SK-N-SH treated with all-trans-retinoic acid at 6 μM for 48 hours (cell line): ENCODE measurements around the gene RFFL.
"Not testable (repeated sequence)": the region's sequence is repeated elsewhere in the genome, so short reads cannot be mapped to it uniquely, and the experiment has no call there.

Source experiments
- ARNTL ChIP-seq: fragments of 450-650 bp; formaldehyde crosslinking; IDR thresholded peaks from 2 replicates; pipeline ENCODE4 v1.5.0; 2020; ENCODE audit warnings: low read depth, mild to moderate bottlenecking, moderate library complexity, borderline replicate concordance
- BACH2 ChIP-seq: fragments of 250-450 bp; sonication (Bioruptor Pico); IDR thresholded peaks from 2 replicates; pipeline ENCODE4 v1.9.0; 2021; ENCODE audit warnings: mild to moderate bottlenecking, borderline replicate concordance
- GLIS3 ChIP-seq: fragments of 250-450 bp; sonication (Bioruptor Pico); IDR thresholded peaks from 2 replicates; pipeline ENCODE4 v1.5.0; 2020; ENCODE audit warnings: mild to moderate bottlenecking, moderate library complexity
- ISL1 ChIP-seq: fragments of 250-450 bp; sonication (Bioruptor Pico); IDR thresholded peaks from 2 replicates; pipeline ENCODE4 v2.1.2; 2022; ENCODE audit warnings: mild to moderate bottlenecking, moderate library complexity
- PATZ1 ChIP-seq: fragments of 250-450 bp; sonication (Bioruptor Pico); IDR thresholded peaks from 2 replicates; pipeline ENCODE4 v1.8.0; 2020; ENCODE audit warnings: mild to moderate bottlenecking, moderate library complexity, borderline replicate concordance
- SNAI2 ChIP-seq: fragments of 250-450 bp; sonication (Bioruptor Pico); IDR thresholded peaks from 2 replicates; pipeline ENCODE4 v1.5.0; 2020; ENCODE audit warnings: mild to moderate bottlenecking, moderate library complexity
- ZC3H10 ChIP-seq: fragments of 250-450 bp; sonication (Bioruptor Pico); IDR thresholded peaks from 2 replicates; pipeline ENCODE4 v1.5.1; 2021; ENCODE audit warnings: mild to moderate bottlenecking, moderate library complexity
- ZFP3 ChIP-seq: fragments of 250-450 bp; sonication (Bioruptor Pico); IDR thresholded peaks from 2 replicates; pipeline ENCODE4 v1.5.0; 2020; ENCODE audit warnings: mild to moderate bottlenecking, moderate library complexity
- ZFP30 ChIP-seq: fragments of 450-650 bp; formaldehyde crosslinking; IDR thresholded peaks from 2 replicates; pipeline ENCODE4 v1.5.0; 2022; ENCODE audit warnings: mild to moderate bottlenecking, moderate library complexity
- ZNF565 ChIP-seq: fragments of 450-650 bp; formaldehyde crosslinking; conservative IDR thresholded peaks from 2 replicates; pipeline ENCODE4 v1.5.0; 2020; ENCODE audit warnings: low read depth, mild to moderate bottlenecking, moderate library complexity
- ZNF70 ChIP-seq: fragments of 450-650 bp; formaldehyde crosslinking; IDR thresholded peaks from 2 replicates; pipeline ENCODE4 v1.5.0; 2020; ENCODE audit warnings: mild to moderate bottlenecking, moderate library complexity
- TF ChIP-seq, protein P1 (sequence below): fragments of 250-450 bp; sonication (Bioruptor Pico); IDR thresholded peaks from 2 replicates; pipeline ENCODE4 v1.5.1; 2020; ENCODE audit warnings: low read depth, mild to moderate bottlenecking, moderate library complexity
- TF ChIP-seq, protein P2 (sequence below): fragments of 250-450 bp; sonication (Bioruptor Pico); IDR thresholded peaks from 2 replicates; pipeline ENCODE4 v1.5.0; 2020; ENCODE audit warnings: mild to moderate bottlenecking, moderate library complexity
- TF ChIP-seq, protein P3 (sequence below): fragments of 250-450 bp; sonication (Bioruptor Pico); IDR thresholded peaks from 2 replicates; pipeline ENCODE4 v1.8.0; 2021; ENCODE audit warnings: low read depth, mild to moderate bottlenecking, moderate library complexity, borderline replicate concordance

DNA sequence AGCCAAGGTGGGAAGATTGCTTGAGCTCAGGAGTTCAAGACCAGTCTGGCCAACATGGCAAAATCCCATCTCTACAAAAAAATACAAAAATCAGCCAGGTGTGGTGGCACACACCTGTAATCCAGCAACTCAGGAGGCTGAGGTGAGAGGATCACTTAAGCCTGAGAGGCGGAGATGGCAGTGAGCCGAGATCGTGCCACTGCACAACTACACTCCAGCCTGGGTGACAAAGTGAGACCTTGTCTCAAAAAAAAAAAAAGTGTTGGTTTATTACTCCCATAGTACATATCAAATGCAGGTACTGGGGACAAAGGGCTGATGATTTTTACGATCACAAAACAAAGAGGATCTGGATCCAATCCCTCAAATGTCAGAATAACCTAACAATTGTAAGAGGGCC lies 35.4 kb downstream of the RFFL start:
- not testable (repeated sequence) for TF ChIP-seq ZNF70 (CRISPR knock-in tag); SNAI2; ZFP30; ISL1 (CRISPR knock-in tag); ARNTL (CRISPR knock-in tag); BACH2 (CRISPR knock-in tag); ZFP3 (CRISPR knock-in tag); GLIS3 (CRISPR knock-in tag); PATZ1 (CRISPR knock-in tag); ZC3H10; ZNF565 (CRISPR knock-in tag)
- TF ChIP-seq, protein P1, sequence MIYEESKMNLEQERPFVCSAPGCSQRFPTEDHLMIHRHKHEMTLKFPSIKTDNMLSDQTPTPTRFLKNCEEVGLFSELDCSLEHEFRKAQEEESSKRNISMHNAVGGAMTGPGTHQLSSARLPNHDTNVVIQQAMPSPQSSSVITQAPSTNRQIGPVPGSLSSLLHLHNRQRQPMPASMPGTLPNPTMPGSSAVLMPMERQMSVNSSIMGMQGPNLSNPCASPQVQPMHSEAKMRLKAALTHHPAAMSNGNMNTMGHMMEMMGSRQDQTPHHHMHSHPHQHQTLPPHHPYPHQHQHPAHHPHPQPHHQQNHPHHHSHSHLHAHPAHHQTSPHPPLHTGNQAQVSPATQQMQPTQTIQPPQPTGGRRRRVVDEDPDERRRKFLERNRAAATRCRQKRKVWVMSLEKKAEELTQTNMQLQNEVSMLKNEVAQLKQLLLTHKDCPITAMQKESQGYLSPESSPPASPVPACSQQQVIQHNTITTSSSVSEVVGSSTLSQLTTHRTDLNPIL, result not testable (repeated sequence)
- TF ChIP-seq, protein P2, sequence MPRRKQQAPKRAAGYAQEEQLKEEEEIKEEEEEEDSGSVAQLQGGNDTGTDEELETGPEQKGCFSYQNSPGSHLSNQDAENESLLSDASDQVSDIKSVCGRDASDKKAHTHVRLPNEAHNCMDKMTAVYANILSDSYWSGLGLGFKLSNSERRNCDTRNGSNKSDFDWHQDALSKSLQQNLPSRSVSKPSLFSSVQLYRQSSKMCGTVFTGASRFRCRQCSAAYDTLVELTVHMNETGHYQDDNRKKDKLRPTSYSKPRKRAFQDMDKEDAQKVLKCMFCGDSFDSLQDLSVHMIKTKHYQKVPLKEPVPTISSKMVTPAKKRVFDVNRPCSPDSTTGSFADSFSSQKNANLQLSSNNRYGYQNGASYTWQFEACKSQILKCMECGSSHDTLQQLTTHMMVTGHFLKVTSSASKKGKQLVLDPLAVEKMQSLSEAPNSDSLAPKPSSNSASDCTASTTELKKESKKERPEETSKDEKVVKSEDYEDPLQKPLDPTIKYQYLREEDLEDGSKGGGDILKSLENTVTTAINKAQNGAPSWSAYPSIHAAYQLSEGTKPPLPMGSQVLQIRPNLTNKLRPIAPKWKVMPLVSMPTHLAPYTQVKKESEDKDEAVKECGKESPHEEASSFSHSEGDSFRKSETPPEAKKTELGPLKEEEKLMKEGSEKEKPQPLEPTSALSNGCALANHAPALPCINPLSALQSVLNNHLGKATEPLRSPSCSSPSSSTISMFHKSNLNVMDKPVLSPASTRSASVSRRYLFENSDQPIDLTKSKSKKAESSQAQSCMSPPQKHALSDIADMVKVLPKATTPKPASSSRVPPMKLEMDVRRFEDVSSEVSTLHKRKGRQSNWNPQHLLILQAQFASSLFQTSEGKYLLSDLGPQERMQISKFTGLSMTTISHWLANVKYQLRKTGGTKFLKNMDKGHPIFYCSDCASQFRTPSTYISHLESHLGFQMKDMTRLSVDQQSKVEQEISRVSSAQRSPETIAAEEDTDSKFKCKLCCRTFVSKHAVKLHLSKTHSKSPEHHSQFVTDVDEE (CRISPR knock-in tag), result not testable (repeated sequence)
- TF ChIP-seq, protein P3, sequence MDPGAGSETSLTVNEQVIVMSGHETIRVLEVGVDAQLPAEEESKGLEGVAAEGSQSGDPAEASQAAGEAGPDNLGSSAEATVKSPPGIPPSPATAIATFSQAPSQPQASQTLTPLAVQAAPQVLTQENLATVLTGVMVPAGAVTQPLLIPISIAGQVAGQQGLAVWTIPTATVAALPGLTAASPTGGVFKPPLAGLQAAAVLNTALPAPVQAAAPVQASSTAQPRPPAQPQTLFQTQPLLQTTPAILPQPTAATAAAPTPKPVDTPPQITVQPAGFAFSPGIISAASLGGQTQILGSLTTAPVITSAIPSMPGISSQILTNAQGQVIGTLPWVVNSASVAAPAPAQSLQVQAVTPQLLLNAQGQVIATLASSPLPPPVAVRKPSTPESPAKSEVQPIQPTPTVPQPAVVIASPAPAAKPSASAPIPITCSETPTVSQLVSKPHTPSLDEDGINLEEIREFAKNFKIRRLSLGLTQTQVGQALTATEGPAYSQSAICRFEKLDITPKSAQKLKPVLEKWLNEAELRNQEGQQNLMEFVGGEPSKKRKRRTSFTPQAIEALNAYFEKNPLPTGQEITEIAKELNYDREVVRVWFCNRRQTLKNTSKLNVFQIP, result not testable (repeated sequence)
